IMR-90 (cell line): ENCODE results near the gene DGKZ. TPM values are rescaled to one million over a fixed set of nuclear protein-coding genes. Genes with fewer than 3 reads are reported as not detected.

Experiments used
- ATAC-seq: fragments of 200-7000 bp; cut with Tn5 transposase; 2 replicates; pipeline ENCODE4 v1.9.1; 2020; ENCODE audit warnings: low read depth, mild to moderate bottlenecking, moderate library complexity
- BruUV-seq: library from RNA; stranded (reverse); fragments of 400-500 nt; replicated peaks from 2 replicates; lab custom pipeline; 2021; lab: Mats Ljungman, UMichigan
- CTCF ChIA-PET: fragments of 300-600 bp; formaldehyde crosslinking; extraction: SDS; loops from one replicate; lab custom pipeline; 2021; ENCODE audit warnings: antibody characterized with exemption; lab: Yijun Ruan, JAX
- POLR2A ChIA-PET: fragments of 300-600 bp; sonication (Branson Sonifier 250); formaldehyde crosslinking; loops from one replicate; lab custom pipeline; 2022; ENCODE audit warnings: antibody characterized with exemption; ENCODE audit not compliant: unreplicated experiment; lab: Charles Lee
- DNase-seq: peaks from one replicate; pipeline ENCODE4 v3.0.0; 2013
- H2AFZ ChIP-seq: replicated peaks from 2 replicates; pipeline ENCODE3; 2013; ENCODE audit warnings: low read length, mild to moderate bottlenecking; ENCODE audit not compliant: poor library complexity
- H2AK5ac ChIP-seq: 2 replicates; pipeline ENCODE4 v1.6.1; 2013; ENCODE audit warnings: low read depth, low read length, inconsistent platforms
- H2AK9ac ChIP-seq: replicated peaks from 2 replicates; pipeline ENCODE3; 2013; ENCODE audit warnings: mild to moderate bottlenecking, low read depth, low read length, moderate library complexity; ENCODE audit not compliant: poor library complexity
- H2BK120ac ChIP-seq: 2 replicates; pipeline ENCODE4 v1.6.1; 2013; ENCODE audit warnings: low read depth, low read length, inconsistent platforms
- H2BK15ac ChIP-seq: 3 replicates; pipeline ENCODE4 v1.6.1; 2013; ENCODE audit warnings: low read depth, low read length, inconsistent platforms
- H2BK20ac ChIP-seq: 2 replicates; pipeline ENCODE4 v1.6.1; 2013; ENCODE audit warnings: low read depth, mild to moderate bottlenecking, inconsistent platforms, low read length, moderate library complexity
- H2BK5ac ChIP-seq: 2 replicates; pipeline ENCODE4 v1.6.1; 2013; ENCODE audit warnings: mild to moderate bottlenecking, low read depth, low read length, inconsistent platforms; ENCODE audit not compliant: poor library complexity, severe bottlenecking
- H3K14ac ChIP-seq: replicated peaks from 2 replicates; pipeline ENCODE4 v1.6.1; 2013; ENCODE audit warnings: low read depth, low read length, inconsistent platforms
- H3K18ac ChIP-seq: 2 replicates; pipeline ENCODE4 v1.6.1; 2013; ENCODE audit warnings: low read depth, low read length, control low read depth
- H3K23ac ChIP-seq: 2 replicates; pipeline ENCODE4 v1.6.1; 2013; ENCODE audit warnings: low read depth, low read length, inconsistent platforms
- H3K27ac ChIP-seq: 2 replicates; pipeline ENCODE4 v1.5.1; 2013; ENCODE audit warnings: mild to moderate bottlenecking, control low read depth, low read length; ENCODE audit not compliant: insufficient read depth
- H3K27me3 ChIP-seq: 2 replicates; pipeline ENCODE4 v1.6.1; 2013; ENCODE audit warnings: low read length; ENCODE audit not compliant: control insufficient read depth, insufficient read depth
- H3K36me3 ChIP-seq: 2 replicates; pipeline ENCODE4 v1.6.1; 2013; ENCODE audit warnings: low read length, mixed read lengths; ENCODE audit not compliant: control insufficient read depth, insufficient read depth
- H3K4ac ChIP-seq: 2 replicates; pipeline ENCODE4 v1.6.1; 2013; ENCODE audit warnings: low read depth, low read length, inconsistent platforms
- H3K4me1 ChIP-seq: 2 replicates; pipeline ENCODE4 v1.6.1; 2013; ENCODE audit warnings: low read length, mixed read lengths; ENCODE audit not compliant: control insufficient read depth, insufficient read depth
- H3K4me2 ChIP-seq: 2 replicates; pipeline ENCODE4 v1.6.1; 2013; ENCODE audit warnings: low read depth, mild to moderate bottlenecking, control low read depth, low read length, moderate library complexity
- H3K4me3 ChIP-seq: 2 replicates; pipeline ENCODE4 v1.5.1; 2013; ENCODE audit warnings: low read depth, mild to moderate bottlenecking, control low read depth, low read length, moderate library complexity; ENCODE audit not compliant: insufficient read depth
- H3K56ac ChIP-seq: 2 replicates; pipeline ENCODE4 v1.6.1; 2013; ENCODE audit warnings: low read length, inconsistent platforms; ENCODE audit not compliant: insufficient read depth; ENCODE audit errors: extremely low read depth
- H3K79me1 ChIP-seq, 2 experiments: 2 replicates each; pipeline ENCODE4 v1.6.1; 2013; ENCODE audit warnings: low read length in 2 of 2, inconsistent platforms in 1 of 2, low read depth in 1 of 2
- H3K9ac ChIP-seq: 2 replicates; pipeline ENCODE4 v1.6.1; 2013; ENCODE audit warnings: low read depth, low read length, control low read depth
- H3K9me1 ChIP-seq: 2 replicates; pipeline ENCODE4 v1.6.1; 2013; ENCODE audit warnings: low read length, inconsistent platforms; ENCODE audit not compliant: insufficient read depth
- H3K9me3 ChIP-seq: 2 replicates; pipeline ENCODE4 v1.6.1; 2013; ENCODE audit warnings: low read length; ENCODE audit not compliant: control insufficient read depth, insufficient read depth
- H4K20me1 ChIP-seq: 2 replicates; pipeline ENCODE4 v1.6.1; 2013; ENCODE audit warnings: low read length, inconsistent platforms; ENCODE audit not compliant: insufficient read depth
- H4K5ac ChIP-seq: 2 replicates; pipeline ENCODE4 v1.6.1; 2013; ENCODE audit warnings: mild to moderate bottlenecking, low read depth, low read length, control low read depth
- H4K8ac ChIP-seq, 2 experiments: 2 replicates each; pipeline ENCODE4 v1.6.1; 2013; ENCODE audit warnings: low read depth in 2 of 2, low read length in 2 of 2, control low read depth in 1 of 2, inconsistent platforms in 1 of 2
- H4K91ac ChIP-seq: 2 replicates; pipeline ENCODE4 v1.6.1; 2013; ENCODE audit warnings: low read depth, low read length, inconsistent platforms; ENCODE audit not compliant: insufficient read depth
- CEBPB ChIP-seq: IDR thresholded peaks from 2 replicates; pipeline ENCODE4 v1.6.1; 2012; ENCODE audit warnings: low read depth, low read length, improper control_type of control experiment
- CHD1 ChIP-seq: IDR thresholded peaks from 2 replicates; pipeline ENCODE4 v1.6.1; 2012; ENCODE audit warnings: low read depth, low read length, improper control_type of control experiment
- FOS ChIP-seq: fragments of 150-350 bp; IDR thresholded peaks from 2 replicates; pipeline ENCODE4 v1.6.1; 2016; ENCODE audit warnings: low read depth, low read length
- MAFK ChIP-seq: IDR thresholded peaks from 2 replicates; pipeline ENCODE4 v1.6.1; 2012; ENCODE audit warnings: low read depth, low read length, improper control_type of control experiment
- NFE2L2 ChIP-seq: fragments of 150-350 bp; IDR thresholded peaks from 2 replicates; pipeline ENCODE4 v1.6.1; 2016; ENCODE audit warnings: low read depth, mild to moderate bottlenecking, low read length
- RAD21 ChIP-seq: IDR thresholded peaks from 2 replicates; pipeline ENCODE4 v1.6.1; 2012; ENCODE audit warnings: low read length, improper control_type of control experiment
- SMC3 ChIP-seq: fragments of 150-350 bp; IDR thresholded peaks from 2 replicates; pipeline ENCODE4 v1.6.1; 2016; ENCODE audit warnings: low read depth, mild to moderate bottlenecking, antibody characterized with exemption, low read length, moderate library complexity
- WGBS, 2 experiments: methylation state at CpG; one replicate each; pipeline versions ENCODE4 v1.1.5 to v1.1.7; 2013; ENCODE audit warnings: missing lambda C conversion rate in 2 of 2; ENCODE audit not compliant: insufficient read length in 1 of 2; ENCODE audit errors: extremely low coverage in 2 of 2; 5-methylcytosine and 5-hydroxymethylcytosine counted together
- dilution Hi-C: fragments of 300-500 bp; cut with HindIII; formaldehyde crosslinking; loops from one replicate; pipeline ENCODE4 v1.14.3; 2018; ENCODE audit warnings: low sequenced_read_pairs; ENCODE audit not compliant: unreplicated experiment
- in situ Hi-C: fragments of 300-500 bp; cut with MboI; formaldehyde crosslinking; loops from 3 replicates; pipeline ENCODE4 v1.14.3; 2019; ENCODE audit warnings: low sequenced_read_pairs, inconsistent platforms, mixed read lengths
- intact Hi-C: fragments of 100-400 bp; cut with micrococcal nuclease; formaldehyde crosslinking; loops from 2 replicates; pipeline ENCODE4 v1.10.0; 2022
- polyA plus RNA-seq, 3 experiments: library from polyadenylated mRNA; depleted of rRNA; stranded (reverse); fragments of >200 nt; gene quantifications; 2 replicates each; pipeline ENCODE4 v1.2.3, GENCODE V29; 2012; ENCODE audit warnings: low replicate concordance in 1 of 3
- total RNA-seq: library from RNA; depleted of rRNA; stranded (reverse); fragments of >200 nt; gene quantifications from 2 replicates; pipeline ENCODE4 v1.2.3, GENCODE V29; 2012
- TF ChIP-seq, protein P1 (sequence below): conservative IDR thresholded peaks from 2 replicates; pipeline ENCODE4 v1.5.1; 2012; ENCODE audit warnings: mild to moderate bottlenecking, low read depth, low read length, improper control_type of control experiment

Gene DGKZ
- total and polyA plus RNA-seq, 2 of the 4 experiments (the other 2 are of a cell fraction) = 46.8 to 62.0 TPM

DNA sequence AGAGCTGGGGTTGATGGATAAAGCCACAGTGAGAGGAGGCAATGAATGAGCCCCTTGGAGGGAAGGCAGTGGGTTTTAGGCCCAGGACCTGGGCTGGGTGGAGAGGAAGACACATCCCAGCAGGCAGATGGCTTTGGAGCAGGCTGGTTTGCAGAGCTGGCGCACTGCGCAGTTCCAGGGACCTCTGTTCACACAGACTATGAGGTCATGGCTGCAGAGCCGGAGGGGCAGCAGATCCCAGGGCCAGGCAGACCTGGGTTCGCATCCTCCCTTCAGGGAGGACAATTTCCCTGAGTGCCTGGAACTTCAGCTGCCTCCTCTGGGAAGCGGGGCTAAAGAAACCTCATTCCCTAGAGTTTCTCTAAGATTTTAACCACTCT, 28.2 kb upstream of the DGKZ start:
- Histone ChIP-seq H4K91ac (no peak overlapping the region), H4K8ac (no peak overlapping the region), H3K4ac (no peak overlapping the region), H3K27ac (no peak overlapping the region), H3K4me3 (no peak overlapping the region), H3K56ac (no peak overlapping the region), H3K36me3 (peaks cover 81% of the 10 kb centered on the region), H3K23ac (no peak overlapping the region), H4K20me1 (peaks cover 36% of the 10 kb centered on the region), H3K79me1 (peaks cover 15 to 50% of the 10 kb centered on the region in 2 experiments), H2AK9ac (no peak overlapping the region), H3K18ac (no peak overlapping the region), H3K9me3 (no peaks in the 10 kb centered on the region), H3K9ac (no peak overlapping the region), H3K9me1 (peaks cover 6% of the 10 kb centered on the region; the same call in 1 of the 2 replicates), H3K14ac (no peak overlapping the region), H4K5ac (no peak overlapping the region), H2AFZ (no peak overlapping the region), H2AK5ac (no peak overlapping the region), H3K27me3 (no peaks in the 10 kb centered on the region), H2BK20ac (no peak overlapping the region), H2BK5ac (no peak overlapping the region), H3K4me1 (no peaks in the 10 kb centered on the region), H2BK15ac (no peak overlapping the region), H3K4me2 (no peak overlapping the region), H2BK120ac (no peak overlapping the region)
- CTCF ChIA-PET = no interaction called here
- ATAC-seq (no peak), DNase-seq (no peak)
- WGBS, 2 experiments = 92% methylated on average over 4 of the region's 5 CpGs; no CpG with 5 or more reads in 1 of the 2 experiments
- POLR2A ChIA-PET = no interaction called here
- TF ChIP-seq MAFK = no peak
- no peak for TF ChIP-seq CEBPB
- TF ChIP-seq SMC3 = no peak
- no peak for TF ChIP-seq CHD1
- no peak for TF ChIP-seq FOS
- TF ChIP-seq, protein P1, sequence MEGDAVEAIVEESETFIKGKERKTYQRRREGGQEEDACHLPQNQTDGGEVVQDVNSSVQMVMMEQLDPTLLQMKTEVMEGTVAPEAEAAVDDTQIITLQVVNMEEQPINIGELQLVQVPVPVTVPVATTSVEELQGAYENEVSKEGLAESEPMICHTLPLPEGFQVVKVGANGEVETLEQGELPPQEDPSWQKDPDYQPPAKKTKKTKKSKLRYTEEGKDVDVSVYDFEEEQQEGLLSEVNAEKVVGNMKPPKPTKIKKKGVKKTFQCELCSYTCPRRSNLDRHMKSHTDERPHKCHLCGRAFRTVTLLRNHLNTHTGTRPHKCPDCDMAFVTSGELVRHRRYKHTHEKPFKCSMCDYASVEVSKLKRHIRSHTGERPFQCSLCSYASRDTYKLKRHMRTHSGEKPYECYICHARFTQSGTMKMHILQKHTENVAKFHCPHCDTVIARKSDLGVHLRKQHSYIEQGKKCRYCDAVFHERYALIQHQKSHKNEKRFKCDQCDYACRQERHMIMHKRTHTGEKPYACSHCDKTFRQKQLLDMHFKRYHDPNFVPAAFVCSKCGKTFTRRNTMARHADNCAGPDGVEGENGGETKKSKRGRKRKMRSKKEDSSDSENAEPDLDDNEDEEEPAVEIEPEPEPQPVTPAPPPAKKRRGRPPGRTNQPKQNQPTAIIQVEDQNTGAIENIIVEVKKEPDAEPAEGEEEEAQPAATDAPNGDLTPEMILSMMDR = no peak
- TF ChIP-seq NFE2L2 = no peak
- no peak for TF ChIP-seq RAD21
- no TSS peak for BruUV-seq
- dilution Hi-C loops = no loop called here
- intact Hi-C loops = no loop called here
- in situ Hi-C loops = loop anchor here (25.0 kb wide), 1 partner anchor 207 kb away; the partner anchor contains the start of gene PHF21A
